Spleen (tissue), 11 donors: ENCODE results near the gene PEX1. TPM values are rescaled to one million over a fixed set of nuclear protein-coding genes. Genes with fewer than 3 reads are reported as not detected.
"Not testable (repeated sequence)": the region's sequence is repeated elsewhere in the genome, so short reads cannot be mapped to it uniquely, and the experiment has no call there.

ENCODE experiments used
- DNase-seq: peaks from one replicate; pipeline ENCODE4 v3.0.0-alpha.2; 2020
- H3K27ac ChIP-seq, 8 donors: fragments of 200-600 bp; sonication (generic) in 7 of 8; 1 replicate in 4 of 8; 2 replicates in 4 of 8; pipeline versions ENCODE4 v1.5.0 to v1.8.0; 2016 to 2021; ENCODE audit warnings: inconsistent platforms in 4 of 8, mild to moderate bottlenecking in 4 of 8, moderate library complexity in 1 of 8
- H3K27me3 ChIP-seq, 7 donors: fragments of 200-600 bp; sonication (generic) in 6 of 7; replicated peaks in 1 of 7; 1 replicate in 4 of 7; 2 replicates in 3 of 7; pipeline versions ENCODE4 v1.5.0 to v1.8.0; 2016 to 2021; ENCODE audit warnings: inconsistent platforms in 3 of 7, mild to moderate bottlenecking in 1 of 7
- H3K36me3 ChIP-seq, 6 donors: fragments of 200-600 bp; sonication (generic) in 5 of 6; 1 replicate in 4 of 6; 2 replicates in 2 of 6; pipeline versions ENCODE4 v1.5.0 to v1.8.0; 2016 to 2021; ENCODE audit warnings: inconsistent platforms in 2 of 6
- H3K4me1 ChIP-seq, 6 donors: fragments of 200-600 bp; sonication (generic) in 5 of 6; 1 replicate in 3 of 6; 2 replicates in 3 of 6; pipeline versions ENCODE4 v1.5.0 to v1.8.0; 2016 to 2021; ENCODE audit warnings: inconsistent platforms in 3 of 6
- H3K4me3 ChIP-seq, 8 donors: fragments of 200-600 bp; sonication (generic) in 7 of 8; 1 replicate in 4 of 8; 2 replicates in 4 of 8; pipeline versions ENCODE4 v1.5.0 to v1.8.0; 2016 to 2021; ENCODE audit warnings: inconsistent platforms in 4 of 8, mild to moderate bottlenecking in 4 of 8, moderate library complexity in 2 of 8
- H3K9me3 ChIP-seq, 8 donors: fragments of 200-600 bp; sonication (generic) in 7 of 8; 1 replicate in 4 of 8; 2 replicates in 4 of 8; pipeline versions ENCODE4 v1.5.0 to v1.8.0; 2016 to 2021; ENCODE audit warnings: inconsistent platforms in 4 of 8
- POLR2A ChIP-seq, 3 donors: fragments of 450-650 bp; IDR thresholded peaks; one replicate each; pipeline ENCODE4 v1.5.1; 2017; ENCODE audit warnings: antibody characterized with exemption in 3 of 3, mild to moderate bottlenecking in 1 of 3
- POLR2AphosphoS5 ChIP-seq, 3 donors: sonication (generic); formaldehyde crosslinking; IDR thresholded peaks; one replicate each; pipeline ENCODE4 v1.5.1; 2017; ENCODE audit warnings: antibody characterized with exemption in 3 of 3
- WGBS, 5 donors: extraction: QIAGEN DNeasy Blood & Tissue Kit in 3 of 5; methylation state at CpG; one replicate each; pipeline versions ENCODE4 v1.1.5 to v1.1.7; 2013 to 2018; 5-methylcytosine and 5-hydroxymethylcytosine counted together
- intact Hi-C: fragments of 100-400 bp; cut with DNase I; formaldehyde crosslinking; loops from one replicate; pipeline ENCODE4 v1.15.0; 2023; ENCODE audit warnings: low total_unique reads
- polyA plus RNA-seq, 3 donors: library from polyadenylated mRNA; stranded (reverse); fragments of 200-250 nt; gene quantifications; one replicate each; pipeline ENCODE4 v1.2.1, GENCODE V29; 2013
- total RNA-seq, 7 donors: library from RNA; depleted of rRNA in 3 of 7; stranded (reverse); fragments of >200 nt in 3 of 7; fragmentation: NEBNext Ultra II Directional in 4 of 7; extraction: Animal tissue kit (Norgen Biotek cat#: 25700) in 4 of 7; gene quantifications; one replicate each; pipeline versions ENCODE4 v1.1.0 to v1.2.1, GENCODE V29; 2016 to 2021
- TF ChIP-seq, protein P1 (sequence below), 11 experiments: fragments of 200-600 bp in 7 of 11; fragments of 450-650 bp in 4 of 11; sonication (generic) in 4 of 11; IDR thresholded peaks in 8 of 11; conservative IDR thresholded peaks in 3 of 11; 1 replicate in 7 of 11; 2 replicates in 4 of 11; pipeline versions ENCODE4 v1.4.0 to v1.8.0; 2016 to 2021; ENCODE audit warnings: antibody characterized with exemption in 11 of 11, inconsistent platforms in 4 of 11, mild to moderate bottlenecking in 1 of 11
- donor health status: healthy with polysubstance abuse.
- donor health status: DM: no; HTN: no; CAD: no; lungs with moderate emphysema.
- donor health status: DM: no; HTN: no; CAD: no.
- donor health status: Bipolar disorder and iron deficiency.
- donor health status: healthy.
- donor health status: DM: no; HTN: no; CAD: no.
- donor health status: DM: yes; HTN: yes; CAD: no.

Gene PEX1
- total and polyA plus RNA-seq, 10 donors: 13.1 to 37.4 (median 21.0) TPM

DNA sequence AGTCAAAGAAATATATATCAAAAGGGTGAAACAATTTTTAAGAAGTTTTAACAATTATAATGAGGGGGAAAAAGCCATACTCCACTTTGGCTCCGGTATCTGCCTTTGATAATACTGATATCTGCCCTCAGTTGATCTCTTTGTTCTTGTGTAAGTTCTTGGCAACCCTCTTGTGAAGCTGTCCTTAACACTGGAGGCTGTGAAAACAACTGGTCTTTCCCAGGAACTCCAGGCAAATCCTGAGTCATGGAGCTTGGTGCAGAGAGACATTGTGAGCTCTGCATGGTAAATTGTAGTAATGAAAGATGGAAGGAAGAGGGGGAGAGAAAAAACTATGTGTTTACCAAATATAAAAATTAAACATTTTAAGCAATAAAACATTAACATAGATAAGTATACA, 38.7 kb downstream of the PEX1 start:
- no peaks in the 10 kb centered on the region for H3K9me3 ChIP-seq
- no peaks in the 10 kb centered on the region for H3K4me1 ChIP-seq
- 91 to 100% (median 100%) methylated on average over 1 of the region's 1 CpG for WGBS, 5 donors
- TF ChIP-seq, protein P1, sequence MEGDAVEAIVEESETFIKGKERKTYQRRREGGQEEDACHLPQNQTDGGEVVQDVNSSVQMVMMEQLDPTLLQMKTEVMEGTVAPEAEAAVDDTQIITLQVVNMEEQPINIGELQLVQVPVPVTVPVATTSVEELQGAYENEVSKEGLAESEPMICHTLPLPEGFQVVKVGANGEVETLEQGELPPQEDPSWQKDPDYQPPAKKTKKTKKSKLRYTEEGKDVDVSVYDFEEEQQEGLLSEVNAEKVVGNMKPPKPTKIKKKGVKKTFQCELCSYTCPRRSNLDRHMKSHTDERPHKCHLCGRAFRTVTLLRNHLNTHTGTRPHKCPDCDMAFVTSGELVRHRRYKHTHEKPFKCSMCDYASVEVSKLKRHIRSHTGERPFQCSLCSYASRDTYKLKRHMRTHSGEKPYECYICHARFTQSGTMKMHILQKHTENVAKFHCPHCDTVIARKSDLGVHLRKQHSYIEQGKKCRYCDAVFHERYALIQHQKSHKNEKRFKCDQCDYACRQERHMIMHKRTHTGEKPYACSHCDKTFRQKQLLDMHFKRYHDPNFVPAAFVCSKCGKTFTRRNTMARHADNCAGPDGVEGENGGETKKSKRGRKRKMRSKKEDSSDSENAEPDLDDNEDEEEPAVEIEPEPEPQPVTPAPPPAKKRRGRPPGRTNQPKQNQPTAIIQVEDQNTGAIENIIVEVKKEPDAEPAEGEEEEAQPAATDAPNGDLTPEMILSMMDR (IDR thresholded peaks at IDR 0.05 in 8 of 11, conservative IDR thresholded peaks at IDR 0.05 in 3 of 11): no peak
- TF ChIP-seq POLR2A (IDR thresholded peaks at IDR 0.05) (no peak), POLR2AphosphoS5 (IDR thresholded peaks at IDR 0.05) (no peak)
- H3K27me3 ChIP-seq: no peaks in the 10 kb centered on the region
- H3K4me3 ChIP-seq: no peak overlapping the region
- intact Hi-C loops: no loop called here
- no peak overlapping the region for H3K27ac ChIP-seq
- DNase-seq: no peak
- H3K36me3 ChIP-seq: peaks cover 3 to 100% (median 90%) of the 10 kb centered on the region in 6 donors

DNA sequence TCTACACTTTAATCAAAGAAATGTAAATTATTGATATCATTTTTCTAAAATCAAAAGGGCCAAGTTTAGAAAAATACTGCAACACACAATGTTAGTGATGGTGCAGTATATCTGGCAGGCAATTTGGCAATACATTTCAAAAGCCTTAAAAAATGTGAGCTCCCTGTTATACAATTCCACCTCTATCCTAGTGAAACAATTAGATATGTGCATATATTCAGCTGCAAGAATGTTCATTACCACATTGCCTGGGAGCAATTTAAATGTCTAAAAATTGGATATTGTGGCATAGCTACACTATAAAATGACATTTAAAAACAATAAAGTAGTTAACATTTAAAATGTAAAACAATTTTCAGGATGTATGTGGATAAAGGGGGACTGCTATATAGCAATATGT, 40.5 kb downstream of the PEX1 start:
- no peak for TF ChIP-seq POLR2AphosphoS5 (IDR thresholded peaks at IDR 0.05)
- Histone ChIP-seq H3K27ac (no peak overlapping the region), H3K27me3 (no peaks in the 10 kb centered on the region), H3K4me1 (no peaks in the 10 kb centered on the region), H3K9me3 (no peaks in the 10 kb centered on the region), H3K36me3 (peaks cover 3 to 89% (median 73%) of the 10 kb centered on the region in 6 donors), H3K4me3 (no peak overlapping the region)
- DNase-seq: no peak
- intact Hi-C loops: no loop called here

- intact Hi-C loops: no loop called here
- H3K9me3 ChIP-seq: no peaks in the 10 kb centered on the region
- no peak overlapping the region for H3K27ac ChIP-seq
- no peaks in the 10 kb centered on the region for H3K27me3 ChIP-seq
- H3K36me3 ChIP-seq: peaks cover 3 to 71% (median 56%) of the 10 kb centered on the region in 6 donors
- H3K4me1 ChIP-seq: no peaks in the 10 kb centered on the region
- TF ChIP-seq POLR2A (IDR thresholded peaks at IDR 0.05): no peak
- TF ChIP-seq, protein P1 (IDR thresholded peaks at IDR 0.05 in 8 of 11, conservative IDR thresholded peaks at IDR 0.05 in 3 of 11): no peak
- no peak for TF ChIP-seq POLR2AphosphoS5 (IDR thresholded peaks at IDR 0.05)
- no peak for DNase-seq
- no peak overlapping the region for H3K4me3 ChIP-seq
- WGBS, 5 donors: 85 to 96% (median 91%) methylated on average over 2 of the region's 2 CpGs
Measured at GRCh38 chr7:92485974-92486373, 42.3 kb downstream of the PEX1 start.

DNA sequence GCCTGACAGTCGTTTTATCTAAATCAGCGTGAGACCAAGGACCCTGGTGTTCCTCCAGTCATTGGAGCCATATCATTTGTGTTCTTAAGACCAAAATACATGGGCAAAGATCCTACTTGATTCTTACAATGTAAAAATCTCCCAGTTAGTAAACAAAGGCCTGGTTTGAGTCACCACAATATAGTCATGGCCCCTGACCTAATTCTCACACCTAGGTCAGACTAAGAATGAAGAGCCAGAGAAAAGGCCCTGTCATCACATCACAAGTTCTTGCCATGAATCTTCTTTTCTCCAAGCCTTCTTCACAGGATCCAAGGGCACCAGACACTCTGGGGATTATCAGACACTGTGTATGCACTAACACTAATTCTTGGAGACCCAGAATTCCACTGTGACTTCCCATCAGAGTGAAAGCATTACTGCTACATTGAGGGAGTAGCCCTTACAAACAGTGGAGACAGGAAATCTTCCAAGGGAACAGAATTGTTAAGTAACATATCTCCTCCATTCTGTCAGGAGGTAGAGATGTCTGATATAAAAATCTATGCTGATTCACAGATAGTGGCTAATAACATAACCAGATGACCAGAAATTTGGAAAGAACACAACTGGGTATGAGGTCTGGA, 42.9 kb downstream of the PEX1 start:
- WGBS, 5 donors: 83 to 99% (median 94%) methylated on average over 2 of the region's 2 CpGs
- no peak for TF ChIP-seq POLR2A (IDR thresholded peaks at IDR 0.05)
- TF ChIP-seq POLR2AphosphoS5 (IDR thresholded peaks at IDR 0.05): no peak
- TF ChIP-seq, protein P1 (IDR thresholded peaks at IDR 0.05 in 8 of 11, conservative IDR thresholded peaks at IDR 0.05 in 3 of 11): no peak

DNA sequence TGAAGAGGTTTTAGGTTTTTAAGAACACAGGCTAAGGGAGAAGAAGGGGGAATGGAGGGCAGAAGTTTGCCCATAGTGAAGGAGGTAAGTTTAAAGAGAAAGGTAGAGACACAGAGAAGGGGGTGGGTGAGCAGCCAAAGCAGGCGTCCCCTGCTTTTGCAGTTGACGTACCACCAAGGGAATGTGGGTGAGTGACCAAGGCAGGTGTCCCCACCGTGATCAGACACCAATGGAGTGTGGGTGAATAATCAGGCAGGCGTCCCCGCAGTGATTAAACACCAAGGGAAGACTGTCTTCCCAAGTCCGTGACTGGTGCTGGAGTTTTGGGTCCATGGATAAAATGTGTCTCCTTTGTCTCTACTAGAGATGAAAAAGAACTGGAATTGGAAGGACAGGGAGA, 44.1 kb downstream of the PEX1 start:
- H3K4me1 ChIP-seq, H3K27ac ChIP-seq, H3K4me3 ChIP-seq, DNase-seq, intact Hi-C loops, H3K9me3 ChIP-seq, H3K27me3 ChIP-seq: not testable (repeated sequence)
- WGBS, 5 donors: 92 to 98% (median 94%) methylated on average over 6 of the region's 6 CpGs
- peaks cover 3 to 53% (median 39%) of the 10 kb centered on the region in 6 donors for H3K36me3 ChIP-seq

More for the DNA sequence above, 42.9 kb downstream of the PEX1 start:
- Histone ChIP-seq H3K4me3 (no peak overlapping the region), H3K9me3 (no peaks in the 10 kb centered on the region), H3K27ac (no peak overlapping the region), H3K27me3 (no peaks in the 10 kb centered on the region), H3K36me3 (peaks cover 3 to 65% (median 50%) of the 10 kb centered on the region in 6 donors), H3K4me1 (no peaks in the 10 kb centered on the region)
- no peak for DNase-seq
- intact Hi-C loops: no loop called here

DNA sequence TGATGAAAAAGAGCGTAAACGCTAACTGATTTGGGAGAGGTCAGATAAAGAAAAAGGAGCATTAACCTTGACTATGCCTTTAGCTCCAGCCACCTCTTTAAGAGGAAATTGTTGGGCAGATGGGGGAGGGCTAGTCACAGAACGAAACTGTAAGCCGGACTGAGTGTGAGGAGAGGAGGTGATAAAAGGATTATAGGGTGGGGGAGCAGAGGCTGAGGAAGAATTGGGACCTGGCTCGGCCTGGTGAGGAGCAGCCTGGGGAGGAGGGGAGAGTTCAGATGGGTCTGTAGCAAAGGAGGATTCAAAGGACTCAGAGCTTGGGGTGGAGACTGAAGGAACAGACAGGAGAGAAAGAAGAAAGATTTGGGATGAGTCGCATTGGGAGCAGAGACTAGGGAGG, 44.7 kb downstream of the PEX1 start:
- WGBS, 5 donors: 70 to 86% (median 77%) methylated on average over 6 of the region's 6 CpGs
- H3K4me3 ChIP-seq, DNase-seq, H3K27me3 ChIP-seq, intact Hi-C loops, H3K9me3 ChIP-seq, H3K4me1 ChIP-seq, H3K27ac ChIP-seq: not testable (repeated sequence)
- peaks cover 3 to 47% (median 33%) of the 10 kb centered on the region in 6 donors for H3K36me3 ChIP-seq

DNA sequence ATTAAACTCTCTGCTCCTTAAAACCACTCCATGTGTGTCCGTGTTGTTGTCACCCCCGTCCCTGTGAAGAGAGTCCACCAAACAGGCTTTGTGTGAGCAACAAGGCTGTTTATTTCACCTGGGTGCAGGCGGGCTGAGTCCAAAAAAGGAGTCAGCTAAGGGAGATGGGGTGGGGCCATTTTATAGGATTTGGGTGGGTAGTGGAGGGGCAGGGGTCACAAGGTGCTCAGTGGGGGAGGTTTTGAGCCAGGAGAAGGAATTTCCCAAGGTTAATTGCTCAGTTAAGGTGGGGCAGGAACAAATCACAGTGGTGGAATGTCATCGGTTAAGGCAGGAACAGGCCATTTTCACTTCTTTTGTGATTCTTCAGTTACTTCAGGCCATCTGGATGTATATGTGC, 49.2 kb downstream of the PEX1 start:
- H3K4me1 ChIP-seq, H3K4me3 ChIP-seq, DNase-seq, H3K9me3 ChIP-seq, H3K27me3 ChIP-seq, intact Hi-C loops, H3K27ac ChIP-seq: not testable (repeated sequence)
- H3K36me3 ChIP-seq: peaks cover 0 to 31% (median 0%) of the 10 kb centered on the region in 6 donors
- 92 to 97% (median 93%) methylated on average over 4 of the region's 4 CpGs for WGBS, 5 donors
